Left forelimb (tissue), 1 donor: ENCODE results near the gene WDR77.
A peak's percentile ranks its signal among the peaks of the same experiment; 100 is the strongest.

Source experiments
- DNase-seq: peaks from one replicate; pipeline ENCODE4 v3.0.0-alpha.2; 2018; ENCODE audit warnings: low spot score

WDR77 gene

GRCh38 chr1:111448918-111449702 is at the start of gene WDR77, which contains the start of gene ATP5PB:
Gene WDR77, minus strand, starts transcription at chr1:111449256. Its CDS starts 87 bp downstream, at chr1:111449169.
Gene ATP5PB, plus strand, starts transcription at chr1:111449464. Its CDS starts 78 bp downstream, at chr1:111449542.
- peak; percentile 94 for DNase-seq

GRCh38 chr1:111497592-111497991 is 48.5 kb upstream of the WDR77 start:
- DNase-seq: no peak

DNA sequence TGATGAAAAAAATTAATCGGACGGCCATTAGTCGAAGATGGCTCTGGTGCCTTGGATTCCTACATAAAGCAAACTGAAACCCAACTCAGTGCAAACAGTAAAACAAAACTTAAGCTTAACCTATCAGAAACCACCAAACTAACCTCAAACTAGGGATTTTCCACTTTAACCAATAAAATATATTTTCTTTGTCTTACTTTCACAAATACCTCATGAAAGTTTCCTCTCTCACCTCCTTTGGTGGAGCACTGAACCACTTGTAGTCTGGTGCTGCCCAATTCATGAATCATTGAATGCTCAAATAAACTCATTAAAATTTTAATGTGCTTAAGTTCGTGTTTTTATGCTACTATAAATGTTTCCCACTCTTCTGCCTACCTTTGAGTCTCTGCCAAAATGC is 47.3 kb upstream of the WDR77 start:
- no peak for DNase-seq

- no peak for DNase-seq
Measured at GRCh38 chr1:111491070-111491469, 42.0 kb upstream of the WDR77 start.

GRCh38 chr1:111490220-111490619 is 41.2 kb upstream of the WDR77 start:
- no peak for DNase-seq

DNA sequence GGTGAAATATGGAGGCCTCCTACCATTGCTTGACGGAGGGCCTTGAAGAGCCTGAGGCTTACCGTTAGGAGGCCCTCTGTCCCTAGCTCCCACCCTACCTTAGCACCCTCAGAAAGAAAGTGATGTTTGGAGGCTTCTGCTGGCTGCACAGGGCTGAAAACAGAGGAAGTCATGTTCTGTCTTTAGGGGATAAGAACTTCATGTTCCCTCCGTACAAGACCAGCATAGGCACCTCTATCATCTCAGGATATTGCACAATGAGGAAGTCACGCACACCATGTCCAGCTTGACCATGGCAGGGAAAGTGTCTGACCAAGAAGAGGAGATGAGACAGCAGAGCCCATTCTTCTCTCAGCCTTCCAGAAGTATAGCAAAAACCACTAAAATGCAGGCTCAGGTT is 40.5 kb upstream of the WDR77 start:
- no peak for DNase-seq

DNA sequence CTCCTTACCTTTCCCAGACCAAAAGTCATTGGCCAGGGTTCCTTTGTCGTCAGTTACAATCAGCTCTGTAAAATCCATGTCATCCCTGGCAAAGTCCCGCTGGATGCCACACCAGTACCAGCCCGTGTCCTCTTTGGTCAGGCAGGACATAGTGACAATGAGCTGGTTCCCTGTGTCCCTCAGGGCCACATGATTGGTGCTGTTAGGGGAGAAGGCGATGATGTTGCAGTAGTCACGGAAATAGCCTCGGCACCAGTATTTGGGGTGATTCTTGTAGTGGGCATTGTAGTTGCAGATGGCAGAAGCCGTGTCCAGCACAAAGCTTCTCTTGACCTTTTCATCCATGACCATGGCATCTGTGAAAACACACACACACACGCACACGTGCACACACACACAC is 39.6 kb upstream of the WDR77 start:
- no peak for DNase-seq

GRCh38 chr1:111487133-111487532 is 38.1 kb upstream of the WDR77 start:
- DNase-seq: no peak

DNA sequence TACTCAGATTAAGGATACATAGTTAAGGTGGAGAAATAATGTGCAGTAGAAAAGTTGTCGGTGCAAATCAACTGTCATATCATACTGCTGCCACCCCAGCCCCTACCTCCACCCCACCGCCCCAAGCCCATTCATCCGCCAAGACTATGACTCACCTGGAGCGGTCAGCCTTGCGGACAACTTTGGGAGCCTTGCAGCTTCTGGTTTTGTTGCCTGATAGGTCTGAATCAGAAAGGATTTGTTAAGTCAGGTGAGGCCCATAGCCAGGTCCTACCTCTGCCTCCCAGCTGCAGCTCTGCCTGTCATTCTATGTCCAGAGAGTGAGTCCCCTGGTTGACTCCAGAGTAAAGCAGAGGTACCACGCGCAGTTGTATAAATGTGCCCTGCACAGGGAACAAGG is 37.4 kb upstream of the WDR77 start:
- no peak for DNase-seq

GRCh38 chr1:111484391-111485026 is 35.5 kb upstream of the WDR77 start:
- DNase-seq: no peak

GRCh38 chr1:111483876-111484275 is 34.8 kb upstream of the WDR77 start:
- no peak for DNase-seq

DNA sequence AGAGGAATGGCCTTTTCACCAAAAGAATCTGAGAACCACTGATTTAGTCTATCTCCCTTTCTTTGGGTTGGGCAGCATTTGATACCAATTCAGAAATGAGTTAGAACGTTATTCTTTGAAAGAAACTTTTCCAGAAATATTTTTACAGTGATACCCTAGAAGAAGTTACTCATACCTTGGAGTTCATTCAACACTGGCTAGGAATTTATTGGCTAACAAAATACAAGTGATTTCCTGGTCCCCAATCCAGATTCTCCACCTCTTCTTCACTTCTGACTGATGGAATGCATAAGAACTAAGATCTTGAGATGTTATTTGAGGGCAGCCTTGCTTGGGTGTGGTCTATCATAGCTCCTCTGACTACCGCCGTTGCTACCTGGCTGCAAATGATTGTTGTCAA is 34.1 kb upstream of the WDR77 start:
- DNase-seq: no peak

GRCh38 chr1:111481387-111482221 is 32.5 kb upstream of the WDR77 start:
- peak; percentile 75 for DNase-seq

GRCh38 chr1:111480674-111481073 is 31.6 kb upstream of the WDR77 start:
- DNase-seq: no peak

- DNase-seq: no peak
Measured at GRCh38 chr1:111476761-111477309, 27.8 kb upstream of the WDR77 start.

GRCh38 chr1:111476214-111476613 is 27.2 kb upstream of the WDR77 start:
- no peak for DNase-seq

- DNase-seq: no peak
Measured at GRCh38 chr1:111475701-111476100, 26.6 kb upstream of the WDR77 start.

DNA sequence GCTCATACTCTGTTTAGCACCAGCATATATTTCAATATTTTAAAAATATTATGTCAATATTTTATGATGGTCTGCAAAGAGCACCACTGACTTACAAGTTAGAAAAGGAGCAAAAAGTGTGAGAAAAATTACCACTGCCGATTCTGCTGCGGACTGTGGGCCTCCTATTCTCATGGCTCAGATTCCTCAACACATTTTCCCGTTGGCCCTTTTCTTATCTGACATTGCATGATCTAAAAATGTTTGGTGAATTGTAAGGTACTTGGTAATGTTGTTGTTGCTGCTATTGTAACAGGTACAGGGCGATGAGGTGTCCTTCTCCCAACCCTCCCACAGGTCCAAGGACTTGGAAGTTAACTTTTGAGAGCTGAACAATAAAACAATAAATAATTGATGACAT is 25.5 kb upstream of the WDR77 start:
- no peak for DNase-seq

GRCh38 chr1:111474106-111474505 is 25.1 kb upstream of the WDR77 start:
- DNase-seq: no peak

- DNase-seq: no peak
Measured at GRCh38 chr1:111471538-111471937, 22.5 kb upstream of the WDR77 start.

GRCh38 chr1:111471012-111471411 is 22.0 kb upstream of the WDR77 start:
- no peak for DNase-seq

- DNase-seq: no peak
Measured at GRCh38 chr1:111470596-111470995, 21.5 kb upstream of the WDR77 start.
